Body of pancreas (tissue), 4 donors: Measurements from ENCODE around the gene SERPINB8. TPM values are rescaled to one million over a fixed set of nuclear protein-coding genes. Genes with fewer than 3 reads are reported as not detected.

Experiments
- ATAC-seq: fragments of 150-250 bp; one replicate; pipeline ENCODE4 v1.9.1; 2016
- DNase-seq, 4 donors: peaks; one replicate each; pipeline ENCODE4 v3.0.0-alpha.2; 2019
- H3K27ac ChIP-seq, 4 donors: fragments of 200-600 bp; sonication (generic); 1 replicate in 3 of 4; 2 replicates in 1 of 4; pipeline versions ENCODE4 v1.5.1 to v1.6.1; 2016 to 2019; ENCODE audit warnings: mild to moderate bottlenecking in 1 of 4, mixed read lengths in 1 of 4, moderate library complexity in 1 of 4
- H3K27me3 ChIP-seq, 2 donors: fragments of 200-600 bp; sonication (generic); one replicate each; pipeline ENCODE4 v1.6.0; 2016; ENCODE audit warnings: mild to moderate bottlenecking in 1 of 2
- H3K36me3 ChIP-seq, 2 donors: fragments of 200-600 bp; sonication (generic); replicated peaks in 1 of 2; 2 replicates each; pipeline ENCODE4 v1.5.1; 2016; ENCODE audit warnings: low read depth in 2 of 2; ENCODE audit not compliant: insufficient read depth in 1 of 2
- H3K4me1 ChIP-seq: fragments of 200-600 bp; sonication (generic); one replicate; pipeline ENCODE4 v1.6.0; 2016
- H3K4me3 ChIP-seq, 2 donors: fragments of 200-600 bp; sonication (generic); 1 replicate in 1 of 2; 2 replicates in 1 of 2; pipeline ENCODE4 v1.5.1; 2016 to 2019
- H3K9me3 ChIP-seq, 3 donors: fragments of 200-600 bp; sonication (generic); 1 replicate in 2 of 3; 2 replicates in 1 of 3; pipeline ENCODE4 v1.5.1; 2016
- POLR2A ChIP-seq, 3 donors: fragments of 450-650 bp; IDR thresholded peaks; one replicate each; pipeline ENCODE4 v1.6.1; 2016; ENCODE audit warnings: antibody characterized with exemption in 3 of 3, mild to moderate bottlenecking in 2 of 3
- WGBS, 2 donors: methylation state at CpG; one replicate each; pipeline ENCODE4 v1.1.5; 2017; 5-methylcytosine and 5-hydroxymethylcytosine counted together
- intact Hi-C: fragments of 100-400 bp; cut with DNase I; formaldehyde crosslinking; loops from one replicate; pipeline ENCODE4 v1.15.1; 2023
- total RNA-seq, 2 donors: library from RNA; depleted of rRNA; stranded (reverse); fragments of >200 nt; gene quantifications; one replicate each; pipeline ENCODE4 v1.1.0, GENCODE V29; 2016
- TF ChIP-seq, protein P1 (sequence below), 7 experiments: fragments of 450-650 bp in 4 of 7; fragments of 200-600 bp in 3 of 7; sonication (generic) in 3 of 7; IDR thresholded peaks; one replicate each; pipeline ENCODE4 v1.5.1; 2016 to 2019; ENCODE audit warnings: antibody characterized with exemption in 7 of 7

Gene SERPINB8
- total RNA-seq, 2 donors from 2014 or later: 2.9 to 13.5 TPM

DNA sequence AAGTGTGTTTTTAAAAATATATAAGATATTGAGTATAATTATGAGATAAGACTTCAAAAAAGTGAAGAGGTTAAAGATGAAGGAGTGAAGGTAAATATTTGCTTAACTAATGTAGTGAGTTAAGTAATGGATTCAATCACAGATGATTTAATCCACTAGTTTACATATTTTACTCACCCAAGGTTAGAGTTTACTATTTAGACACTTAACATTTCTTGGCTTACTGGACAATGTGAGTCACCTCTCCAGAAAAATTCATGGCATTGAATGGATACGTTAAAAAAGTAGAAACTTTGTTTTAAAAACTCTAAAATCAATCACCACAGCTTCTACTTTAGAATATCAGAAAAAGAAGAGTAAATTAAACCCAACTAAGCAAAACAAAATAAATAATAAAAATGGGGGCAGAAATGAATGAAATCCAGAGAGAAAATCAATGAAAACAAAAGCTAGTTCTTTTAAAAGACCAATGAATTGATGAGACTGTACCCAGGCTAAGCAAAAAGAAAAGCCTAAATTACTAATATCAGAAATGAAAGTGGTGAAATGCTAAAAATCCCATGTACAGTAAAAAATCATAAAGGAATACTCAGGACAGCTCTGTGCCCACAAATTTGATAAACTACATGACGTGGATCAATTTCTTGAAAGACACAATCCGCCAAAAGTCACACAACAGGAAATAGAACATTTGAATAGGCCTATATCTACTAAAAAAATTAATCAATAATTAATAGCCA is 22.7 kb upstream of the SERPINB8 start:
- intact Hi-C loops: no loop called here
- Histone ChIP-seq H3K9me3 (no peaks in the 10 kb centered on the region), H3K36me3 (no peaks in the 10 kb centered on the region), H3K4me1 (peaks cover 7% of the 10 kb centered on the region), H3K27me3 (peaks cover 4 to 7% of the 10 kb centered on the region in 2 donors), H3K4me3 (no peak overlapping the region), H3K27ac (no peak overlapping the region)
- WGBS, 2 donors: 71 to 83% methylated on average over 3 of the region's 3 CpGs
- DNase-seq (no peak), ATAC-seq (no peak)
- TF ChIP-seq, protein P1, sequence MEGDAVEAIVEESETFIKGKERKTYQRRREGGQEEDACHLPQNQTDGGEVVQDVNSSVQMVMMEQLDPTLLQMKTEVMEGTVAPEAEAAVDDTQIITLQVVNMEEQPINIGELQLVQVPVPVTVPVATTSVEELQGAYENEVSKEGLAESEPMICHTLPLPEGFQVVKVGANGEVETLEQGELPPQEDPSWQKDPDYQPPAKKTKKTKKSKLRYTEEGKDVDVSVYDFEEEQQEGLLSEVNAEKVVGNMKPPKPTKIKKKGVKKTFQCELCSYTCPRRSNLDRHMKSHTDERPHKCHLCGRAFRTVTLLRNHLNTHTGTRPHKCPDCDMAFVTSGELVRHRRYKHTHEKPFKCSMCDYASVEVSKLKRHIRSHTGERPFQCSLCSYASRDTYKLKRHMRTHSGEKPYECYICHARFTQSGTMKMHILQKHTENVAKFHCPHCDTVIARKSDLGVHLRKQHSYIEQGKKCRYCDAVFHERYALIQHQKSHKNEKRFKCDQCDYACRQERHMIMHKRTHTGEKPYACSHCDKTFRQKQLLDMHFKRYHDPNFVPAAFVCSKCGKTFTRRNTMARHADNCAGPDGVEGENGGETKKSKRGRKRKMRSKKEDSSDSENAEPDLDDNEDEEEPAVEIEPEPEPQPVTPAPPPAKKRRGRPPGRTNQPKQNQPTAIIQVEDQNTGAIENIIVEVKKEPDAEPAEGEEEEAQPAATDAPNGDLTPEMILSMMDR (IDR thresholded peaks at IDR 0.05): no peak
- no peak for TF ChIP-seq POLR2A (IDR thresholded peaks at IDR 0.05)

DNA sequence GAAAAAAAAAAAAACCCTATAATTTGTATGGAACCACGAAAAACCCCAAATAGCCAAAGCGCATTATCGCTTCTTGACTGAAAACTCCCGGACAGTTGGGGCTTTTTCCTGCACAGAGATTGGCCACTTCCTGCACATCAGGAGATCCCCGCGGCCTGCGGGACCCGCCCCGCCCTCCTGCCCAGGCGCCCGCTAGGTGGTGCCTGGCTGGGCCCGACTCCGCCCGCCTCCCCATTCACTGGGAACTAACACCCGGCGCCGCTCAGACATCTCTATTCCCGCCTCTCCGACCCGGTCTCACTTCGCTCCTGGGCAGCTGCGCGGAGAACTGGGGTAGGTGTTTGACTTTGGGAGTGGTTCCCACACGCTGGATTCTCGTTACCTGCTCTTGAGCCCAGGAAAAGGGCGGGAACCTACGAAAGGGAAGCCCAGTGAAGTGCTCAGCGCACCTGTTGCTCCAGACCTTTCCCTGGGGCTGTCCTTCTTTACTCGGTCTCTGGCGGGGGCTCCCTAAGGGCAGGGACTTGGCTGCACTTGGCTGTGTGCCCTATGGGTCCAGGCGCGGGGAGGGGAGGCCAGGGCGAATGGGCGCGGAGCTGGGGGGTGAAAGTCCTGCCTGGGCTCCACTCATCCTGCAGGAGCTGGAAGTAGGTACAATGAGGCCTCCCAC is 20.7 kb upstream of the SERPINB8 start, which contains the start of gene HMSD:
TSS of gene HMSD (plus strand) at position 234 of the 670 bp plus-strand sequence. CDS start 4,155 bp downstream, outside the sequence.
- peaks cover 7% of the 10 kb centered on the region for H3K4me1 ChIP-seq
- no peak for TF ChIP-seq POLR2A (IDR thresholded peaks at IDR 0.05)
- TF ChIP-seq, protein P1 (IDR thresholded peaks at IDR 0.05): peak in 6 of 7 experiments; percentile 28 to 51 (median 38)
- ATAC-seq (peak; percentile 81), DNase-seq (peak; percentile 44 to 66 (median 56))
- H3K27ac ChIP-seq: no peak within 1 kb of the TSS
- H3K4me3 ChIP-seq: no peak within 1 kb of the TSS
- H3K36me3 ChIP-seq: no peaks in the 10 kb centered on the region
- peaks cover under 1 to 7% of the 10 kb centered on the region in 2 donors for H3K27me3 ChIP-seq
- H3K9me3 ChIP-seq: no peaks in the 10 kb centered on the region
- intact Hi-C loops: no loop called here
- 8 to 15% methylated on average over 21 to 35 of the region's 35 CpGs for WGBS, 2 donors

DNA sequence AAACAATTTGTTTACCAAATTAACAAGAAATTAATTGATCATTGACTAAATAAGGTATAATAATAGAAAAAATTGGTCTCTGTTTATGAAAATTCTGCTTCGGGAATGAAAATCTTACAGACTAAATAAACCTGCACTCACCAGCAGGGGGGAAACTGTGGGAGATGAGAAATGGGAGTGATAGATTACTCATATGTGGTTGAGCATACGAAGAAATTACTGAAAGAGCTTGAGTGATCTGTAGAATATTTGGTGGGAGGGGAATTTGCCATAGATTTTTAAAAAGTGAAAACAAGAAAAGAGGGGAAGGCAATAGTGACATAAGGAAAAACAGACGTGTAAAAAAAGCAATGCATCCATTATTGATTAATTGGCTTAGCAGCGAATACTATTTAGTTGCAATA is 18.6 kb upstream of the SERPINB8 start:
- no peaks in the 10 kb centered on the region for H3K36me3 ChIP-seq
- H3K27me3 ChIP-seq: peaks cover 0 to 7% of the 10 kb centered on the region in 2 donors
- ATAC-seq (no peak), DNase-seq (no peak)
- H3K4me1 ChIP-seq: peaks cover 7% of the 10 kb centered on the region
- TF ChIP-seq POLR2A (IDR thresholded peaks at IDR 0.05): no peak
- TF ChIP-seq, protein P1 (IDR thresholded peaks at IDR 0.05): no peak
- H3K27ac ChIP-seq: no peak overlapping the region
- 70 to 73% methylated on average over 4 of the region's 4 CpGs for WGBS, 2 donors
- no peak overlapping the region for H3K4me3 ChIP-seq
- intact Hi-C loops: no loop called here
- H3K9me3 ChIP-seq: no peaks in the 10 kb centered on the region

DNA sequence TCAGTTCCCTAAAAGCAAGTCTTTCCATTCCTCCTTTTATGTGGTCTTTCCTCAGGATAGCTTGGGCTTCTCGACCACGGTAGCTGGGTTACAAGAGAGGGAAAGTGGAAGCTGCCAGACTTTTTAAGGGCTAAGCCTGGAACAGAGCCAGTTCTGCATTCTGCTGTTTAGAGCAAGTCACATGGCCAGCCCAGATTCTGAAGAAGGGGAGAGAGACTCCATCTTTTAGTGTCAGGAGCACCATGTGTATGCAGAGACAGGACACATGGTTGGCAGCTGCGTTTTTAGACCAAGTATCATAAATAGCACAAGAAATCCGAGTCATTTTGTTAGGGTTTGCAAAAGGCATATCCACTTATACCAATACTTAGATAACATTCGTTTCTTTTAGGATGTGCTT is 16.1 kb upstream of the SERPINB8 start:
- no peak for DNase-seq
- no peaks in the 10 kb centered on the region for H3K36me3 ChIP-seq
- 53 to 68% methylated on average over 5 of the region's 5 CpGs for WGBS, 2 donors
- no peak for ATAC-seq
- no peak overlapping the region for H3K4me3 ChIP-seq
- no peak overlapping the region for H3K27ac ChIP-seq
- H3K4me1 ChIP-seq: peaks cover 7% of the 10 kb centered on the region
- intact Hi-C loops: no loop called here
- TF ChIP-seq POLR2A (IDR thresholded peaks at IDR 0.05): no peak
- TF ChIP-seq, protein P1 (IDR thresholded peaks at IDR 0.05): no peak
- peaks cover 0 to 7% of the 10 kb centered on the region in 2 donors for H3K27me3 ChIP-seq
- no peaks in the 10 kb centered on the region for H3K9me3 ChIP-seq
